DOHH2 (cell line): ENCODE measurements around the gene RALGDS.

Source experiments
- H3F3A ChIP-seq: fragments of 200-600 bp; sonication (generic), shearing (Covaris generic); 2 replicates; pipeline ENCODE4 v1.6.0; 2016; ENCODE audit warnings: antibody characterized with exemption, mild to moderate bottlenecking; ENCODE audit not compliant: control insufficient read depth, insufficient read depth
- H3K27ac ChIP-seq: fragments of 200-600 bp; sonication (generic); 2 replicates; pipeline ENCODE4 v1.5.1; 2014; ENCODE audit warnings: low read depth, mild to moderate bottlenecking, low read length, moderate library complexity
- H3K27me3 ChIP-seq: fragments of 200-600 bp; sonication (generic); 2 replicates; pipeline ENCODE4 v1.6.1; 2014; ENCODE audit warnings: mild to moderate bottlenecking, low read length, mixed read lengths; ENCODE audit not compliant: control insufficient read depth
- H3K36me3 ChIP-seq: fragments of 200-600 bp; sonication (generic); 2 replicates; pipeline ENCODE4 v1.6.1; 2014; ENCODE audit warnings: mild to moderate bottlenecking, low read length, moderate library complexity, mixed read lengths; ENCODE audit not compliant: control insufficient read depth
- H3K4me1 ChIP-seq: fragments of 200-600 bp; sonication (generic); 2 replicates; pipeline ENCODE4 v1.6.1; 2014; ENCODE audit warnings: mild to moderate bottlenecking, low read length, mixed read lengths; ENCODE audit not compliant: control insufficient read depth
- H3K4me2 ChIP-seq: fragments of 200-600 bp; sonication (generic); 2 replicates; pipeline ENCODE4 v1.6.0; 2014; ENCODE audit warnings: mild to moderate bottlenecking, low read length, moderate library complexity
- H3K4me3 ChIP-seq: fragments of 200-600 bp; sonication (generic); 2 replicates; pipeline ENCODE4 v1.5.1; 2014; ENCODE audit warnings: mild to moderate bottlenecking, low read length, mixed read lengths
- H3K79me2 ChIP-seq: fragments of 200-600 bp; sonication (generic); 2 replicates; pipeline ENCODE4 v1.6.1; 2014; ENCODE audit warnings: mild to moderate bottlenecking, low read length, mixed read lengths; ENCODE audit not compliant: control insufficient read depth
- H3K9me2 ChIP-seq: fragments of 200-600 bp; sonication (generic); replicated peaks from 2 replicates; pipeline ENCODE4 v1.6.1; 2014; ENCODE audit warnings: mild to moderate bottlenecking, low read length, mixed read lengths; ENCODE audit not compliant: control insufficient read depth
- H3K9me3 ChIP-seq: fragments of 200-600 bp; sonication (generic); 2 replicates; pipeline ENCODE4 v1.6.1; 2014; ENCODE audit warnings: antibody characterized with exemption, low read length, mixed read lengths; ENCODE audit not compliant: control insufficient read depth, insufficient read depth
- H4K20me1 ChIP-seq: fragments of 200-600 bp; sonication (generic); 2 replicates; pipeline ENCODE4 v1.6.0; 2014; ENCODE audit warnings: low read depth, mild to moderate bottlenecking, antibody characterized with exemption, low read length, moderate library complexity; ENCODE audit not compliant: control insufficient read depth, insufficient read depth
- CTCF ChIP-seq: fragments of 200-600 bp; sonication (generic); IDR thresholded peaks from one replicate; pipeline ENCODE4 v1.5.1; 2014; ENCODE audit warnings: antibody characterized with exemption, mild to moderate bottlenecking, low read depth, low read length; ENCODE audit not compliant: poor library complexity, severe bottlenecking
- EZH2phosphoT487 ChIP-seq: fragments of 200-600 bp; sonication (generic); IDR thresholded peaks from 2 replicates; pipeline ENCODE4 v1.6.1; 2017; ENCODE audit warnings: borderline replicate concordance, mild to moderate bottlenecking, antibody characterized with exemption, low read length, moderate library complexity, mixed read lengths

Gene RALGDS

GRCh38 chr9:133111808-133112662 lies 9.0 kb downstream of the RALGDS start:
- H3K27me3 ChIP-seq: no peaks in the 10 kb centered on the region
- H3K4me2 ChIP-seq: no peak overlapping the region
- H3F3A ChIP-seq: no peaks in the 10 kb centered on the region
- H3K4me1 ChIP-seq: peaks cover 19% of the 10 kb centered on the region
- H3K79me2 ChIP-seq: peaks cover 17% of the 10 kb centered on the region
- no peaks in the 10 kb centered on the region for H3K9me3 ChIP-seq
- peaks cover 32% of the 10 kb centered on the region for H3K36me3 ChIP-seq
- 0 out of 2 replicates have a peak, but pooled peaks cover 6% of the 10 kb centered on the region for H4K20me1 ChIP-seq
- no peak overlapping the region for H3K4me3 ChIP-seq
- no peaks in the 10 kb centered on the region for H3K9me2 ChIP-seq
- TF ChIP-seq EZH2phosphoT487 (no peak), CTCF (no peak)
- no peak overlapping the region for H3K27ac ChIP-seq

GRCh38 chr9:133109931-133110650 lies 10.9 kb downstream of the RALGDS start:
- H3K4me1 ChIP-seq: peaks cover 17% of the 10 kb centered on the region
- no peaks in the 10 kb centered on the region for H3F3A ChIP-seq
- peaks cover 40% of the 10 kb centered on the region for H3K36me3 ChIP-seq
- TF ChIP-seq CTCF: no peak
- no peak for TF ChIP-seq EZH2phosphoT487
- no peak overlapping the region for H3K27ac ChIP-seq
- no peaks in the 10 kb centered on the region for H3K27me3 ChIP-seq
- H3K79me2 ChIP-seq: peaks cover 2% of the 10 kb centered on the region; the same call in 1 of the 2 replicates
- no peaks in the 10 kb centered on the region for H3K9me3 ChIP-seq
- no peak overlapping the region for H3K4me2 ChIP-seq
- H4K20me1 ChIP-seq: no peaks in the 10 kb centered on the region
- no peaks in the 10 kb centered on the region for H3K9me2 ChIP-seq
- H3K4me3 ChIP-seq: no peak overlapping the region

GRCh38 chr9:133108794-133109641 lies 12.0 kb downstream of the RALGDS start:
- Histone ChIP-seq H3K79me2 (no peaks in the 10 kb centered on the region), H3K4me3 (no peak overlapping the region), H3K4me2 (no peak overlapping the region), H3K9me2 (no peaks in the 10 kb centered on the region), H3F3A (no peaks in the 10 kb centered on the region), H3K9me3 (no peaks in the 10 kb centered on the region), H3K4me1 (peaks cover 6% of the 10 kb centered on the region), H3K36me3 (peaks cover 45% of the 10 kb centered on the region), H3K27ac (no peak overlapping the region), H4K20me1 (no peaks in the 10 kb centered on the region), H3K27me3 (no peaks in the 10 kb centered on the region)
- TF ChIP-seq CTCF (no peak), EZH2phosphoT487 (no peak)
